SU-DHL-6 (cell line): ENCODE results near the gene ST3GAL5.

Experiments used
- EZH2phosphoT487 ChIP-seq: fragments of 200-600 bp; sonication (generic), shearing (Covaris generic); conservative IDR thresholded peaks from 2 replicates; pipeline ENCODE4 v1.6.1; 2018; ENCODE audit warnings: mild to moderate bottlenecking, antibody characterized with exemption, low read length, moderate library complexity, mixed read lengths
- TF ChIP-seq, protein P1 (sequence below): fragments of 200-600 bp; sonication (generic); IDR thresholded peaks from one replicate; pipeline ENCODE4 v1.5.1; 2017; ENCODE audit warnings: antibody characterized with exemption, mild to moderate bottlenecking, low read length, moderate library complexity; ENCODE audit not compliant: insufficient read depth, poor library complexity, severe bottlenecking

DNA sequence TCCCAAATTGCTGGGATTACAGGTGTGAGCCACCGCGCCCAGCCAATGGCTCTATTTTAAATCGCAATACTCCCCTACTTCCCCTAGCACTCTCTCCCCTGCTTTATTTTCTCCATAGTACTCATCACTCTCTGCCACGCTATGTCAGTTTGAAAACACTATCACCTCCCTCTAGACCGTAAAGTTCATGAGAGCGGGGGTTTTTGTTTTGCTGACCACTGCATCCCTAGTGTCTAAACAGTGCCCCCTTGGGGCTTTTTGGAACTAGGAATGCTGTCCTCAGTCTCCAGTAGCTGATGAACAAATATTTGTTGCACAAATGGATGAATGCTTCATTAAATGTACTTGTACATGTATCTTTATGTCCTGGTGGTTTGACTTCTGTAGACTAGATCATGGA, 90.9 kb downstream of the ST3GAL5 start:
- TF ChIP-seq, protein P1, sequence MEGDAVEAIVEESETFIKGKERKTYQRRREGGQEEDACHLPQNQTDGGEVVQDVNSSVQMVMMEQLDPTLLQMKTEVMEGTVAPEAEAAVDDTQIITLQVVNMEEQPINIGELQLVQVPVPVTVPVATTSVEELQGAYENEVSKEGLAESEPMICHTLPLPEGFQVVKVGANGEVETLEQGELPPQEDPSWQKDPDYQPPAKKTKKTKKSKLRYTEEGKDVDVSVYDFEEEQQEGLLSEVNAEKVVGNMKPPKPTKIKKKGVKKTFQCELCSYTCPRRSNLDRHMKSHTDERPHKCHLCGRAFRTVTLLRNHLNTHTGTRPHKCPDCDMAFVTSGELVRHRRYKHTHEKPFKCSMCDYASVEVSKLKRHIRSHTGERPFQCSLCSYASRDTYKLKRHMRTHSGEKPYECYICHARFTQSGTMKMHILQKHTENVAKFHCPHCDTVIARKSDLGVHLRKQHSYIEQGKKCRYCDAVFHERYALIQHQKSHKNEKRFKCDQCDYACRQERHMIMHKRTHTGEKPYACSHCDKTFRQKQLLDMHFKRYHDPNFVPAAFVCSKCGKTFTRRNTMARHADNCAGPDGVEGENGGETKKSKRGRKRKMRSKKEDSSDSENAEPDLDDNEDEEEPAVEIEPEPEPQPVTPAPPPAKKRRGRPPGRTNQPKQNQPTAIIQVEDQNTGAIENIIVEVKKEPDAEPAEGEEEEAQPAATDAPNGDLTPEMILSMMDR: no peak
- TF ChIP-seq EZH2phosphoT487: no peak
